HG02981 (cell line): ENCODE results near the gene MYH10.

Source experiments
- ATAC-seq: cut with Tn5 transposase; IDR thresholded peaks from one replicate; pipeline ENCODE4 v1.9.1; 2021; ENCODE audit warnings: mild to moderate bottlenecking, moderate library complexity; ENCODE audit not compliant: unreplicated experiment

MYH10 gene

GRCh38 chr17:8649157-8650118, 18.9 kb upstream of the MYH10 start:
- ATAC-seq, result no peak

- no peak for ATAC-seq
Observed at GRCh38 chr17:8647956-8648355, 17.4 kb upstream of the MYH10 start.

GRCh38 chr17:8647202-8647601, 16.7 kb upstream of the MYH10 start:
- no peak for ATAC-seq

GRCh38 chr17:8644507-8644902, 14.0 kb upstream of the MYH10 start:
- ATAC-seq, result no peak

GRCh38 chr17:8643855-8644506, 13.5 kb upstream of the MYH10 start:
- no peak for ATAC-seq

GRCh38 chr17:8639709-8640108, 9.2 kb upstream of the MYH10 start:
- no peak for ATAC-seq

GRCh38 chr17:8632061-8632460, 1.5 kb upstream of the MYH10 start:
- ATAC-seq, result no peak

GRCh38 chr17:8631554-8631877, 991 bp upstream of the MYH10 start:
- ATAC-seq, result no peak

- peak; percentile 98 for ATAC-seq
Observed at GRCh38 chr17:8630802-8631553, 453 bp upstream of the MYH10 start.

- ATAC-seq, result no peak
Observed at GRCh38 chr17:8629371-8630226, 926 bp downstream of the MYH10 start.

- no peak for ATAC-seq
Observed at GRCh38 chr17:8628609-8629169, 1.8 kb downstream of the MYH10 start.

- no peak for ATAC-seq
Observed at GRCh38 chr17:8628172-8628571, 2.4 kb downstream of the MYH10 start.

- ATAC-seq, result no peak
Observed at GRCh38 chr17:8623591-8623990, 6.9 kb downstream of the MYH10 start.

- no peak for ATAC-seq
Observed at GRCh38 chr17:8622191-8622590, 8.3 kb downstream of the MYH10 start.

GRCh38 chr17:8621585-8621984, 8.9 kb downstream of the MYH10 start:
- ATAC-seq, result no peak

- no peak for ATAC-seq
Observed at GRCh38 chr17:8619294-8619693, 11.2 kb downstream of the MYH10 start.

GRCh38 chr17:8618825-8619224, 11.7 kb downstream of the MYH10 start:
- ATAC-seq, result no peak

- ATAC-seq, result no peak
Observed at GRCh38 chr17:8614988-8615387, 15.5 kb downstream of the MYH10 start.

- no peak for ATAC-seq
Observed at GRCh38 chr17:8611619-8612298, 18.8 kb downstream of the MYH10 start.

- no peak for ATAC-seq
Observed at GRCh38 chr17:8611137-8611536, 19.4 kb downstream of the MYH10 start.
